ENCODE results near the gene VAC14.

The VAC14 gene

DNA sequence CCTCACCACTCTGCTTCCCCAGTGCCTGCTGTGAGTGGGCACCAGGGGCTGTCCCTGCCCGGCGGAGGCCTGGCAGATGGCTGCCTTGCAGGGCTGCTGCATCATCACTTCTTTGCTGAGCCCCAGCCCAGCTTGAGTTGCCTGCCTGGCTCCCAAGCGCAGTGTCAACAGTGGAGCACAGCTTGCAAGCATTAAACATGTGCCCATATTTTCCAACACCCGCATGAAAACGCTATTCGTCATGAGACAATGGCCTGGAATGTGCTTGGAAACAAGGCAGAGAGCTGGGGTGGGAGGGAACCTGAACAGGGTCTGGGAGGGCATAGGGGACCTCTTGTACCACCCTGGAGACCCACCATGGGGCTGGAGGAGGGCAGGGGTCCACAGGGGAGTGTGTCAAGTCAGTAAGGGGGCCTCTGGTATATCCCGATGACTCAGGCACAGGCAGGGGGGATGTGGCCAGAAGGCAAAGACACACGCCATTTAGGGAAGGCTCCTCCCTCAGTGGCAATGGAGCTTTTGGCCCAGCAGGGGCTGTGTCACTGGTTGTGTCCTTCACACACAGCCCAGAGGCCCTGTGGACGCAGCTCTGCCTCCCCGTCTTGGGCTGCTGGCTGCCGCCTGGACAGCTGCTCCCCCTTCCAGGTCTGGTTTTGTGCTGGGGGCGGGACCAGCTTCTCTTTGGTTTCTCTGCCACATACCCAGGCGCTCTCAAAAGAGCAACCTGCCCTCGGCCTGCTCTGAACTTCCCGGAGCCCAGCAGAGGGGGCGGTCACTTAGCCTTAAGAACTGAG lies 97.7 kb downstream of the VAC14 start:
- peak in 1 of 2 donors; percentile 21 for DNase-seq

DNA sequence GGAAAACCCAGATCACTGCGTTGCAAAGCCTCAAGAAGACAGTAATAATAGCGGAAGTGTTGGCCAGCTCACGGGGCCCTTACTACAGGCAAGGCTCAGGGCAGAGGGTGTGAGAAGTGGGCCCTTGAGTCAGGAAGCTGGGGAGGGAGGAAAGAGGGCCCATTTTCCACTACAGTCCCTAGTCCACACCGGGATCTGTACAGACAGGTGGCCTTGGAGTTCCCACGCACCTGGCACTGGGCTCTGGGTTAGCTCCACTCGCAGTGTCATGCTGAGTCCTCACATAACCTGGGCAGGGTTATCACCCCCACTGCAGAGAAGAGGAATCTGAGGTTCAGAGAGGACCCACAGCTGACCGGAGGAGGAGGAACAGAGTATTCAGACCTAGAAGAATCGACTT lies 98.3 kb downstream of the VAC14 start:
- no peak for DNase-seq

DNA sequence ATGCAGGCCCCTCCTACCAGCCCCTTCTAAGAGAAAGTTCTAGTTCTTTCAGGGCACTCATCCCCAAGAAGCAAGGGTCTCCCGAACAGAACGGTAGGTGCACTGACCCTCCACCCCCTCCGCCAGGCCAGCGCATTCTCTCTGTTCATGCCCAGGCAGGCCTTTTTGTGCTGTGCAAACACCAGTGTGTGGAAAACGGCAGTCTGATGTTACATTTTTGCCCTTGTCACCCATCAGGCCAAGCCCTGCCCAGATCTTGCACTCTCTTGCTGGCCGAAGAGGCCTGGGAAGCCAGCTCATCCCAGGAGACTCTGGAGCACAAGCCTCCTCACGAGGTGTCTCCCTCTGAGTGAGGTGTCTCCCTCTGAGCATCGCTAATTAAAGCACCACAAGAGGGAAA lies 99.0 kb downstream of the VAC14 start:
- DNase-seq, result no peak

DNA sequence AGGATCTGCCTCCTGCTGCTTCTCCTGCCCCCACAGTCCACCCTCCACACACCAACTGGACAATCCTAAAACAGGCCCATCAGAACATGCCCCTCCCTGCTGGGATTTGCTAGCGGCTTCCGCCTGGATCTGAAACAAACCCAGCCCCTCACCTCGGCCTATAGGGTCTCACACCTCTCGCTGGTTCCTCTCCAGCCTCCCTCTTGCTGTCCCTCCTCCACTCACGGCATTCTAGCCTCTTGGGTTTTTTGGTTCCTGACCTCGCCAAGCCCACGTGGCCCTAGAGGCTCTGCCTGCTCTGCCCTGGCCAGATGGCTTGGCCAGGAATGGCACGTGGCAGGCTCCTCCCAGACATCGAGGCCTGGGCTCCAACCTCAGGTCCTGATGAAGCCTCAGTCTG lies 99.4 kb downstream of the VAC14 start:
- no peak for DNase-seq

DNA sequence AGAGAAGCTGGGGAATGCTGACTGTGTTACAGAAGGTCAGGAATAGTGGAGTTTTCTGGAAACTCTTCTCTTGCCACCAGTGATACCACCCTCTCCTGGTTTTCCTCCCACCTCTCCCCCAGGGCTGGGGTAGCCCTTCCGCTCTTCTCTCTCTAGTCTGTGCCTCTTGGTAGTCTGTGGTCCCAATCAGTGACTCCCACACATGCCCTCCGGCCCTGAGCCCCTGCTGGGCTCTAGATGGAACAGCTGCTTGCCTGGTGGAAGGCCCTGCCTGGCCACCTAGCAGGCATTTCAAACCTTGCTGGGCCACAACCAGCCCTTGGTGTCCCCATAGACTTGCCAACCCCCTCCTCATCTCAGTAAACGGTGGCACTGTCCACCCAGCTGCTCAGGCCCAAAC lies 99.9 kb downstream of the VAC14 start:
- DNase-seq, result no peak

DNA sequence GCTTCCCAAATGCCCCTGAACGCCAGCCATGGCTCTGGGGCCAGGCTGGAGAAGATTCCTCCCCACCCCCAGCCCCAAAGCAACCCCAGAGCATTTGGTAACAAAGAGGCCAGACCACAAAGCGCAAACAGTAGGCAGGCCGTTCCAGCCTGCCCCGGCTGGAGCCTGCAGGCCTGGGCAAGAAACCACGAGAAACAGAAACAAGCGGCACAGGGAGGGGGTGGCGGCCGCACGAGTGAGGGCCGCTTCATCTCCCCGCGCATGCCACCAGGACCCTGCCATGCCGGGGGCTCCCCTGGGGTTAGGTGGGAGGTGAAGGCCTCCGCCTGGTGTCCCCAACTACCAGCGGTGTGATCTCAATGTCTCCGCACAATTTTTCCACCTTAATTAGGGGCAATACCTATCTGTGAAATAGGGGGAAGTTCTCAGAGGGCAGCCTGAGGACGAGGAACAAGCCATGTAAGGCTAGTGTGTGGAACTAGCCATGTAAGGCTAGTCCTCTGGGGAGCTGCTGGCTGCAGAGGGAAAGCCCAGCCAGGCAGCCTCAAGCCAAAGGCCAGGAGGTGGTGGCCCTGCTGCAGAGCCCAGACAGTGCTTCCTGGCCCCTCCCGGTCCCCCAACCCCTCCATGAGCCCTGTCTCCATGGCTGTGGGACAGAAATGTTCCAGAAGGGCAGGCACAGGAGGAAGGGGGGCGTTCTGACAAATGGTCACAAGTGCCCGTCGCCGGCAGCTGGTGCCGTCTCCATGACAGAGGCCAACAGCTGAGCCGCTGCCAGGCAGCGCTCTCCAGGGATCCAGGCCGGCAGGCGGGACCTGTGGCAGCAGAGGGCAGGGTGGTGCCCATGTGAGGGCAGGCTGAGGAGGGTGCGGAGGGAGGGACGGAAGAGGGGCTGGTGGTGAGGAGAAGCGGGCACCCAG lies 100.6 kb downstream of the VAC14 start:
- peak in 1 of 2 donors; percentile 13 for DNase-seq

DNA sequence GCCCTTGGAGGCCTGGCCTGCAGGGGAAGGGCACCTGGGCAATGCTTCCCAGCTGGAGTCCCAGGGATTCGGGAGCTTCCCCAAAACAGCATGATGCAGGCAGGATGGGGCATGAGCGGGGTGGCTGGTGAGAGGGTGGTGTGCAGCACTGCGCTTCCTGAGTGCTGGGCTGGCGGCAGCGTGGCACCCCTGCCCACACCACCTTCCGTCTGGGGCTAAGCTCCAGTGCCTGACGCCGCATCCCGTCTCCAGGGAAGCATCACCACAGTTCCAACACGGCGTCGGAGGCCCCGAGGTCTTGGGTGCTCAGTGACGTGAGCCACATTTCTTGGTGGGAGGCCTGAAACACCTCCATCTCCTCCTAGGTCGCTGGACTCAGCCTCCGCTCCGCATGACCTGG lies 101.3 kb downstream of the VAC14 start:
- DNase-seq, result no peak

DNA sequence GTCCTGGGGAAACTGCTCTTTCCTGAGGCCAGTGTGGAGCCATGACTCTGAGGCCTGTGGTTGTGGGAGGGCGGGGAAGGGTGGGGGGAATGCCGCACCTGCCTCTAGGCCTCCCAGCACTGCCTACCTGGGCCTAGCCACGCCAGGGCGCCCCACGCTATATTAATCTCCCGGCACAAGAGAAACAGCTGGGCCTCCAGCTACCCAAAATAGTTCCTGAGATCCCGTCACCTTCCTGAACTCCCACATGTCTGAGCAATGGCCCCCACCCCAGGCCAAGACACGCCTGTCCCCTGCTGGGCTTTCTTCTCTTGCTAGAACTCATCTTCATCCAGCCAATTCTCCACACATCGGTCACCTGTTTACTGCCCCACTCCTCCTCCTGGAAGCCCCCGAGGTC lies 102.1 kb downstream of the VAC14 start:
- DNase-seq, result no peak

DNA sequence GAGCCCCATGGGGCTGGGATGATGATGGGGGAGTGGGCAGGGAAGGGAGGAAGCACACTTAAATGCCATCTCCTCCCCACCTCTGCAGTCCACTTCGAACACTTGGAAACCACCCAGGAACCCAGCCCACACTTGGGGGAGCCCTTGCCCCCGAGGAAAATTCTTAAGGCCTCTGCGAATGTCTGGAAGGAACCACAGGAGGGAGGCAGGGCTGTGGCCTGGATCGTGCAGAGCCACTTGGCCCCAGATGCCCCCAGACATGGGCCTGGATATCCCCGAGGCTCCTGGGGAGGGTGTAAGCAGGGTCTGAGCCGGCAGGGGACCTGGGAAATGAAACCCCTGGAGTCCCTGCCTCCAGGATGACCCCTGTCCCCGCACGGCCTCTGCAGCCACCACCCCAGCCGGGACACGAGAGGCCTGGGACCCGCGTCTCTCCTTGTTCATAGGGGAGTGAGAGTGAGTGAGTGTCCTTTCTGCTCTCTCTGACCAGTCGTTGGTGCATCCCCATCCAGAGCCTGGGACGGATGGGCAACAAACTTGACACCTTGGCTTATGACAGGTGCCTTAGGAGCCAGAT lies 103.3 kb downstream of the VAC14 start:
- no peak for DNase-seq

DNA sequence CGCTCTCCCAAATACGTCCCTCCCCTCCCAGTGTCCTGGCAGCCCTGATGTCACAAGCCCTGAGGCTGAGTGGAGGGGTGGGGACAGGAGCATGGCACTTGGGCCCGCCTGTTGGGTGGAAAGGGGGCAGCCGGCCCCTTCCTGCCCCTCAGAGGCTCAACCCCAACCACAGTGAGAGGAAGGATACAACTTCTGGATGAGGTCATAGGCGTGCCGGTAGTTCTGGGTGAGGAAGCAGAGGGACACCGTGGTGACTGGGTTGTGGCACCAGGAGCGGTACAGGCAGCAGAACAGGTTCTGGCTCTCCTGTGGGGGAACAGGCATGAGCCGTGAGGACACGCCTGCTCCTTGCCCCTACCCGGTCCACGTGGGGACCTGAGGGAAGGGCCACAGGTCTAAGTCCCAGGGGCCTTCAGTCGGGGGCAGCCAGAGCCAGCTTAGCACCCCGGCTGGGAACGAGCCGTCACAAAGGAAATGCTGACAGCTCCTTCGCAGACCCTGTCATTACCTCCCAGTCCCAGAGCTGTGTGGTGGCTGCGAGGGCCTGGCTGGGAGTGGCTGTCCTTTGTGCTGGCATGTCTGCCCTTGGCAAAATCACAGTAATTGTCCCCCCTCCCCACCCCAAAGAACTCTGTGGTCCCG lies 103.9 kb downstream of the VAC14 start:
- DNase-seq, result no peak

DNA sequence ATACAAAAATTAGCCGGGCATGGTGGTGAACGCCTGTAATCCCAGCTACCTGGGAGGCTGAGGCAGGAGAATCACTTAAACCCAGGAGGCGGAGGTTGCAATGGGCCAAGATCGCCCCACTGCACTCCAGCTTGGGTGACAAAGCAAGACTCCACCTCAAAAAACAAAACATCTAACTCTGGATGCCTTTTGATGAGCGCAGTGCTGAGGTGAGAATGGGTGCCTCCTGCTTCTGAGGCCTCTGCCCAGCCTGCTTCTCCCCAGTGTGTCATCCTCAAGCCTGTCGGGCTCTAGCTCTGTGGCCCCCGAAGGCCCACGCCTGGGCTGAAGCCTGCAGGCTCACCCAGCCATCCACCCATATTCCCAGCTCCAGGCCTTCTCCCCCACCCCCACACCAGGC lies 104.6 kb downstream of the VAC14 start:
- DNase-seq, result no peak

DNA sequence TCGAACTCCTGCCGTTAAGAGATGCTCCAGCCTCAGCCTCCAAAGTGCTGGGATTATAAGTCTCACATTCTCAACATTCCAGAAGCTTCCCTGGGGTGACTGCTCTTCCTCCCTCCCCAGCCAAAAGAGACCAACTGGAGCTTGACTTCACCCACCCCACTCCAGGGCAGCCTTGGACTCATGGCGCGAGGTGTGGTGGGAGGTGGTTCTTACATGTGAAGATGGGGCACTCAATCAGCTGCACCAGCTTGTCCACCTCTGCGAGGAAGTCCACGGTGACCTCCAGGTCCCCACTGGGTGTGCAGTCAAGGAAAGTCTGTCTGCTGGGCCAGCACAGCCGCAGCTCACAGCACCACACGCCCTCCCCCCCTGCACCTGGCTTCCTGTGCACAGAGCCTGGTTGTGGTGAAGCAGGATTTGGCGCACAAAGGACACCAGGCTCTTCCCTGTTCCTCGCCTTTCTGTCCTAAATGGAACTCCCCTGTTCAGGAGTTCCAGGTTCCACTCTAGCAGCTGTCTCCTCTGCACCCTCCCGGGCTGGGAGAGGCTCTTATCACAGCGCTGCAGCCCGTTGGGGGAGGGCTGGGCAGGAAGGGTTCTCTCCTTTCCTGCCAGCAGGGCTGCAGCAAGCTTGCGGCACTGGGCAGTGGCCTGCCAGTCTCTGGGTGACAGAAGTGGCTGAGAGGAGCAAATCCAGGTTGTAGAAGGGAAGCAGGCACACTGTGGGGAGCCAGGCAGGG lies 105.5 kb downstream of the VAC14 start:
- DNase-seq, result no peak

DNA sequence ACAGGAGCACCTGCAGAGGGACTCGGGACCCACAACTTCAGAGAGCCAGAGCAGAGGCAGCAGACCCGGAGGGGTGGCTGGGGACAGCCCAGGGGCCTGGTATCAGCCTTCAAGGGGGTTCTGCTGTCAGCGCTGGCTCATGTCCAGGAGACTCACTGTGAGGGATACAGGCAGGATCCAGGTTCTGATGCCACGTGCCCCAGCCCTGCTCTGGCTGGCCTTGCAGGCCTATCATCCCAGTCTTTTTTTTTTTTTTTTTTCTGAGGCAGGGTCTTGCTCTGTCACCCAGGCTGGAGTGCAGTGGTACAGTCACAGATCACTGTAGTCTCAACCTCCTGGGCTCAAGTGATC lies 106.1 kb downstream of the VAC14 start:
- no peak for DNase-seq

DNA sequence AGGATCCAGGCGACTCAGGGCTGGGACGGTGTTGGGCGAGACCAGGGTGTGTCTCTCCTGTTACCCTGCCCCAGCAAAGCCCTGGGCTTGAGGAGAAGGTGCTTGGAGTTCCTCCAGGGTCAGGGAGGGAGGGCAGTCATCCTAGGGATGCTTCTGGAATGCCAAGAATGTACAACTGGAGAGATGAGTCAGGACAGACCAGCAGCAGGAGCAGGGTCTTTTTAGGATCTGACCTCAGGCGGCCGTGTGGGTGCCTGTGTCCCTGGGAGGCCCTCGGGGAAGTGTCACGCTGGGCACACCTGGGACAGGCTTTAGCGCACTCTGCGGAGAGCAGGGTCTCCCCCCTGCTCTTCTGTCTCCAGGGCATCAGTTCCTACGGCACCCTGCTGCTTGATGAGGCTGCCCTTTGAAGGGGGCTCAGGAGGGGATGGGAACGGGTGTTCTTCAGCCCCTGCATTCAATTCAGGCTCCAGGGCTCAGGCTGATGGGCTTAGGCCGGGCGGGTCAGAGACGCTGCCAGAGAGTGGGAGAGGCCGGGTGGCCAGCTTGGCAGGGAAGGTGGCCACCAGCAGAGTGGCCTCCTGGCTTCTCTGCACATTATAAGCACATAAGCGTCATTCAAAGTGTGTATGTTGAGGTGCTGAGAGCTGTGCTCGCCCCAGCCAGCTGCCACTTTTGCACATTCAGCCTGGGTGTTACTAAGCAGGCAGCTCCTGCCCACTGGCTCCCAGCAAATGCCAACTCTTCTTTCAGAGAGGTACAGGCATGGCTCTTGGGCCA lies 106.7 kb downstream of the VAC14 start:
- no peak for DNase-seq

DNA sequence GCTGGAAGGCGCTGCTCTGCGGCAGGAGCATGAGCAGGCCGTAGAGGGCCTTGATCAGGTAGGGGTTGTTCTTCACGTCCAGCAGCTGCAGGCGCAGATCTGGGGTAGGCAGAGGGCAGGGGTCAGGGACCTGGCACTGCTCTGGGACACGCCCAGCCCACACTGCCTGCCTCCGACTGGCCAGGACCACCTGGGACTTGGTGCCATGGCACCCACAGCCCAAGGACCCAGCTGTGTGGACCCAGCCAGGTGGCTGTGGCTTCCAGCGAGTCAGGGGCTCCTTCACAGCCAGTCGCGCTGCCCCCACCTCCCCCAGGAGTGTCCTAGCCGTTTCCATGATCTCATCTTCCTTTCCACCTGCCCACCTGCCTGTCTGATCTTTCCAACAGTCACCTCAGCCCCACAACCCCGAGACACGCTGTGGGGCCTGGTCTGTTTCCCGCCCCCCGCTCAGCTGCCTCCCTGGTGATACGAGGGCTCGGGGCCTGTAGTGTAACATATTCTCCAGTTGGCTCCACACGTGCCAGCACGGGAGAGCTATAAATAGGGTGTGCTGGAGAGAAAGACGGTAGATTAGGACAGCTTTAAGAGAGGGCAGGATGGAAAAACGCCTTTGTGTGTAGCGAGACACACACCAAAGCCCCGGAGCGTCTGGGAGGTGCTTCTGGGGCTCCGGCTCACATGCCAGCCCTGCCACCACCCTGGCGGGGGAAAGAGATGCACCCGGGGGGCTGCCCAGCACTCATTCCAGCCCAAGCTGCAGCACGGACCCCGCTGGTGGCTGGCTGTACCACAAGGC lies 107.9 kb downstream of the VAC14 start:
- no peak for DNase-seq

DNA sequence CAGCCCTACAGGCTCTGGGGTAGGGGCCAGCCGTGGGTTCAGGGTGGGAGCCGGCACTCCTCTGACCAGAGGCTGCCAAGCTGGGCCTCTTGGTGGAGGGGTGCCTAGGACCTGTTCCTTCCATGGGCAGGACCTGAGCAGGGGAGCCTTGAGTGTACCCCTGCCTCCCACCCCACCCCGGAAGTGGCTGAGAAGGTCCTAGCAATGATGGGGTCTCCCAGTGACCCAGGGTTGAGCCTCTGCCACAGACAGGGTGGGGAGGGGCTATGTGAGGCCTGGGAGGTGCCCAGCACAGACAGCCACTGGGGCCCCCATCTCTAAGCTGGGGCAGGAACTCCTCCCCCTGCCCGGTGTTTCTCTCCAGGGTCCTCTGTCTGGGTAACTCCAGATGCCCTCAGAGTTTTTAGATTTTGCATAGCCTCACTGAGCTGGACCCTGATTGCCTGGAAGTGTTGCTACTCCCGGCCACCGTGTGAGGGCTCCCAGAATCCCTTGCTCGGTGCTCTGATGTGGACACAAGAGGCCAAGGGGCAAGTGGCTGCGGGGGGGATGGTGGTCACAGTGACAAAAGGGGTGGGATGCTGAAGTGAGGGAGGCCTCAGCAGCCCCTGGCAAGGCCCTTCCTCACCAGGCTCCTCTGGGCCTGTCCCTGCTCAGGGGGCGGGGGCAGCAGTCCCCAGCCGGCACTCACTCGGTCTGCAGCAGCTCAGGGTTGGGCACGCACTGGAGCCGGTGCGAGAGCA lies 108.7 kb downstream of the VAC14 start:
- DNase-seq, result no peak

DNA sequence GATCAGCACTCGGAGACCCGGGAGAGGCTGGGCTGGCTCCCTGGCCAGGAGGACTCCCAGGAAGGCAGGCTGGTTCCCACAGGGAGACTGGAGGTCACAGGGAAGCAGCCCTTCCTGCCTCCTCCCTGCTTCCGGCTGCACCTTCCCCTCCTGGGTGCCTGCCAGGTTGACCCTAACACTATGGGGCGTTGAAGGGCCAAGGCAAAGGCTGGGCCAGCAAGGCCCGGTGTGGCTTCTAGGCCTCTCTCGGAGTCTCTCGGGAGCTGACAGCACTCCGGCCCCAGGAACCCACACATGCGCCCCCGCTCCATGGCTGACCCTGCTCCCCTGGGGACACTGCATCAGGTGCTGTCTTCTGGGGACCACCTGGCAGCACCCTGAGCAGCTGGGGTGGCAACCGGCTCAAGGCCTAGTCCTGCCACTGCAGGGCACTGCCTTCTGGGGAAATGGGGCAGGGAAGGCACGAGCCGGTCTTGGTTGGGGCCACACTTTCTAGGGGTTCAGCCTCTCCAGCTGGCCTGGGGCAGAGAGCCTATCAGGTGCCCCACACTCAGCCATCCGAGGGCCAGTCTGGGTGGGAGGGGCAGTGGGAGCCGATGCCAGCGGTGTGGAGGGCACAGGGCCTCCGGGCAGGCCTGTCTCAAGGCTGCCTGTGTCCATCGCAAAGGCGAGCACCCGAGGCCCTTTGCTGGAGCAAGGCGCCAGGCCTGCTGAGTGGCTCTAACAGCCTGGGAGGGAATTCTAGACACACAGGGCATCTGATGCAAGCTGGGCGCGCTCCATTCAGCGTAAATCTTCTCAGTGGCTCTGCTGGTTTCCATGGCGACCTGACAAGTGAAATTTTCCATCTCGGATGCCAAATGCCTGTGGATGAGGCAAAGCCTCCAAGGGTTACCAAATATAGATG lies 109.5 kb downstream of the VAC14 start:
- no peak for DNase-seq

DNA sequence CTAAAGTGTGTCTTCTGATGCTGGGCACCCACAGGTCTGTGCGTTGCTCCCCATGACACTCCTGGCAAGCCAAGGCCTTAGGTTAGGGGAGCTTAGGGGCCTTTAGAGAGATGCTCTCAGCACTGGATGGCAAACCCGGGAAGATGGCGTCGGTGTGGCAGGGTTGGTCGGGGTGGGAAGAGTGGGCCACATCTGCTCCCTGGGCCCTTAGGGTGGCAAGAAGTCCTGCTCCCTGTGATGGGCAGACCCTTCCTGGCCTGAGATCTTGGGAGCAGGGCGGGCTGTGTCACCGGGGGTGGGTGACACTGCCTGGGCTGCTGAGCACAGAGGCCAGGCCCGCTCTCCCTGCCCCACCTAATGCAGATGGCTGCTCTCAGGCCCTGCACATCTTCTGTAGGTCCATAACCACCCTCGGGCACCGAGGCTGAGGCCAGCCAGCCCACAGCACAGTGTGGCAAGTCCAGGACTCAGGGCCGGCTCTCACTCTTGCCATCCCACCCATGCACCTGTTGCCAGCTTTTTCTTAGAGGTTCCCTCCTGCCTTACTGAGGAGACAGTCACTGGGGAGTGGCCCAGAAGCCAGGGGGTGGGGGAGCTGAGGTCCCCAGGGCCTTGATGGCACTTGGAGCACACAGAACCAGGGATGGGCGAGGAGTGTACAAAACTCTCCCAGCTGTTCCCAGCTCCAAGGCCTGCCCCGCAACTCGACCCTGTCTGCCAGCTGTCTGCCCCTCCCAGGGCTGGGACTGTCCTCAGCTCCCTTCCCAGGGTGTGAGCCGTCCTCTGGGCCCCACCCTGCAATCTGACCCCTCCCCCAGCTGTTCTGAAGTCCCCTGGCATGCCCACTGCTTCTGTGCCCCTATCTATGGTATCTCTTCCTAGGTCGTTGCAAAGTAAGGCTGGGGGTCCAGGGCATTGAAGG lies 110.7 kb downstream of the VAC14 start:
- DNase-seq, result no peak

Data from inflammatory macrophage treated with lipopolysaccharide for 1 hour (primary cell).